ENCODE measurements around the gene KCNQ1.

- TF ChIP-seq REST (IDR thresholded peaks at IDR 0.05; ENCODE audit: borderline replicate concordance) (no peak), CTCF (IDR thresholded peaks at IDR 0.05; ENCODE audit: poor library complexity, severe bottlenecking) (no peak), POLR2AphosphoS5 (IDR thresholded peaks at IDR 0.05) (no peak), SMC3 (conservative IDR thresholded peaks at IDR 0.05; ENCODE audit: poor library complexity) (no peak), TAF1 (IDR thresholded peaks at IDR 0.05; ENCODE audit: low read depth) (no peak), EP300 (conservative IDR thresholded peaks at IDR 0.05; ENCODE audit: poor library complexity, severe bottlenecking) (no peak), EZH2 (IDR thresholded peaks at IDR 0.05; ENCODE audit: borderline replicate concordance, insufficient read depth, low read length, poor library complexity, severe bottlenecking) (no peak), RAD21 (conservative IDR thresholded peaks at IDR 0.05) (no peak)
Measured at GRCh38 chr11:2841411-2842190, 396.8 kb downstream of the KCNQ1 start.

Data from neural cell (in vitro differentiated cells).